SU-DHL-6 (cell line): ENCODE results near the gene FOXE1.

Experiments used
- H2AFZ ChIP-seq: fragments of 200-600 bp; sonication (generic); 2 replicates; pipeline ENCODE4 v1.6.1; 2014; ENCODE audit warnings: low read depth, mild to moderate bottlenecking, moderate library complexity, mixed read lengths, antibody characterized with exemption, low read length; ENCODE audit not compliant: severe bottlenecking
- H3F3A ChIP-seq: fragments of 200-600 bp; shearing (Covaris generic); 2 replicates; pipeline ENCODE4 v1.6.0; 2016; ENCODE audit warnings: antibody characterized with exemption, mild to moderate bottlenecking; ENCODE audit not compliant: insufficient read depth
- H3K27ac ChIP-seq: fragments of 200-600 bp; sonication (generic); 2 replicates; pipeline ENCODE4 v1.5.1; 2016; ENCODE audit warnings: low read depth, mild to moderate bottlenecking, low read length, moderate library complexity, mixed read lengths
- H3K27me3 ChIP-seq: fragments of 200-600 bp; sonication (generic), shearing (Covaris generic); 2 replicates; pipeline ENCODE4 v1.6.0; 2014; ENCODE audit warnings: mild to moderate bottlenecking, low read length
- H3K36me3 ChIP-seq: fragments of 200-600 bp; sonication (generic); 2 replicates; pipeline ENCODE4 v1.6.1; 2014; ENCODE audit warnings: mild to moderate bottlenecking, low read length, mixed read lengths
- H3K4me2 ChIP-seq: fragments of 300-600, 200-600 bp; shearing (Covaris generic), sonication (generic); 2 replicates; pipeline ENCODE4 v1.6.0; 2014; ENCODE audit warnings: low read length, low read depth, mild to moderate bottlenecking; ENCODE audit not compliant: poor library complexity, severe bottlenecking
- H3K4me3 ChIP-seq: fragments of 200-600 bp; sonication (generic); 2 replicates; pipeline ENCODE4 v1.5.1; 2014; ENCODE audit warnings: antibody characterized with exemption, low read length, mild to moderate bottlenecking, mixed read lengths; ENCODE audit not compliant: insufficient read depth, poor library complexity, severe bottlenecking
- H3K79me2 ChIP-seq: fragments of 200-600 bp; sonication (generic); 2 replicates; pipeline ENCODE4 v1.6.1; 2014; ENCODE audit warnings: mild to moderate bottlenecking, low read length, moderate library complexity; ENCODE audit not compliant: insufficient read depth
- H3K9ac ChIP-seq: fragments of 200-600 bp; sonication (generic); 2 replicates; pipeline ENCODE4 v1.7.0; 2014; ENCODE audit warnings: mild to moderate bottlenecking, low read length
- H3K9me2 ChIP-seq: fragments of 200-600 bp; sonication (generic); replicated peaks from 2 replicates; pipeline ENCODE4 v1.6.1; 2014; ENCODE audit warnings: low read length; ENCODE audit not compliant: insufficient read depth
- H3K9me3 ChIP-seq: fragments of 200-600 bp; sonication (generic); 2 replicates; pipeline ENCODE4 v1.6.1; 2014; ENCODE audit warnings: low read length, mixed read lengths; ENCODE audit not compliant: insufficient read depth
- H4K20me1 ChIP-seq: fragments of 200-600 bp; sonication (generic); 2 replicates; pipeline ENCODE4 v1.6.1; 2014; ENCODE audit warnings: low read depth, mild to moderate bottlenecking, antibody characterized with exemption, low read length, moderate library complexity, mixed read lengths
- EZH2phosphoT487 ChIP-seq: fragments of 200-600 bp; sonication (generic), shearing (Covaris generic); conservative IDR thresholded peaks from 2 replicates; pipeline ENCODE4 v1.6.1; 2018; ENCODE audit warnings: mild to moderate bottlenecking, antibody characterized with exemption, low read length, moderate library complexity, mixed read lengths
- TF ChIP-seq, protein P1 (sequence below): fragments of 200-600 bp; sonication (generic); IDR thresholded peaks from one replicate; pipeline ENCODE4 v1.5.1; 2017; ENCODE audit warnings: antibody characterized with exemption, mild to moderate bottlenecking, low read length, moderate library complexity; ENCODE audit not compliant: insufficient read depth, poor library complexity, severe bottlenecking

FOXE1 gene

GRCh38 chr9:97848480-97849237 lies 4.4 kb upstream of the FOXE1 start:
- Histone ChIP-seq H3F3A (no peaks in the 10 kb centered on the region), H3K27me3 (no peaks in the 10 kb centered on the region), H3K9me3 (no peaks in the 10 kb centered on the region), H4K20me1 (no peaks in the 10 kb centered on the region), H3K9me2 (no peaks in the 10 kb centered on the region), H3K27ac (no peak overlapping the region), H3K36me3 (no peaks in the 10 kb centered on the region), H3K4me2 (no peak overlapping the region), H3K4me3 (no peak overlapping the region), H2AFZ (no peak overlapping the region), H3K79me2 (no peaks in the 10 kb centered on the region), H3K9ac (no peak overlapping the region)
- TF ChIP-seq, protein P1, sequence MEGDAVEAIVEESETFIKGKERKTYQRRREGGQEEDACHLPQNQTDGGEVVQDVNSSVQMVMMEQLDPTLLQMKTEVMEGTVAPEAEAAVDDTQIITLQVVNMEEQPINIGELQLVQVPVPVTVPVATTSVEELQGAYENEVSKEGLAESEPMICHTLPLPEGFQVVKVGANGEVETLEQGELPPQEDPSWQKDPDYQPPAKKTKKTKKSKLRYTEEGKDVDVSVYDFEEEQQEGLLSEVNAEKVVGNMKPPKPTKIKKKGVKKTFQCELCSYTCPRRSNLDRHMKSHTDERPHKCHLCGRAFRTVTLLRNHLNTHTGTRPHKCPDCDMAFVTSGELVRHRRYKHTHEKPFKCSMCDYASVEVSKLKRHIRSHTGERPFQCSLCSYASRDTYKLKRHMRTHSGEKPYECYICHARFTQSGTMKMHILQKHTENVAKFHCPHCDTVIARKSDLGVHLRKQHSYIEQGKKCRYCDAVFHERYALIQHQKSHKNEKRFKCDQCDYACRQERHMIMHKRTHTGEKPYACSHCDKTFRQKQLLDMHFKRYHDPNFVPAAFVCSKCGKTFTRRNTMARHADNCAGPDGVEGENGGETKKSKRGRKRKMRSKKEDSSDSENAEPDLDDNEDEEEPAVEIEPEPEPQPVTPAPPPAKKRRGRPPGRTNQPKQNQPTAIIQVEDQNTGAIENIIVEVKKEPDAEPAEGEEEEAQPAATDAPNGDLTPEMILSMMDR, result no peak
- TF ChIP-seq EZH2phosphoT487, result no peak

GRCh38 chr9:97849980-97850379 lies 3.0 kb upstream of the FOXE1 start:
- no peaks in the 10 kb centered on the region for H3F3A ChIP-seq
- no peaks in the 10 kb centered on the region for H3K79me2 ChIP-seq
- no peaks in the 10 kb centered on the region for H3K27me3 ChIP-seq
- TF ChIP-seq, protein P1, result no peak
- no peak for TF ChIP-seq EZH2phosphoT487
- no peak overlapping the region for H2AFZ ChIP-seq
- H3K36me3 ChIP-seq, result no peaks in the 10 kb centered on the region
- H3K9me2 ChIP-seq, result no peaks in the 10 kb centered on the region
- no peak overlapping the region for H3K4me2 ChIP-seq
- no peaks in the 10 kb centered on the region for H3K9me3 ChIP-seq
- H3K9ac ChIP-seq, result no peak overlapping the region
- H3K27ac ChIP-seq, result no peak overlapping the region
- no peak overlapping the region for H3K4me3 ChIP-seq
- no peaks in the 10 kb centered on the region for H4K20me1 ChIP-seq

GRCh38 chr9:97850746-97851445 lies 2.1 kb upstream of the FOXE1 start:
- Histone ChIP-seq H4K20me1 (no peaks in the 10 kb centered on the region), H2AFZ (no peak overlapping the region), H3F3A (no peaks in the 10 kb centered on the region), H3K9me3 (no peaks in the 10 kb centered on the region), H3K9ac (no peak overlapping the region), H3K4me2 (no peak overlapping the region), H3K9me2 (no peaks in the 10 kb centered on the region), H3K79me2 (no peaks in the 10 kb centered on the region), H3K4me3 (no peak overlapping the region), H3K36me3 (no peaks in the 10 kb centered on the region), H3K27me3 (no peaks in the 10 kb centered on the region), H3K27ac (no peak overlapping the region)
- TF ChIP-seq, protein P1, result no peak
- TF ChIP-seq EZH2phosphoT487, result no peak
